ENCODE data around the gene POP4. TPM values are rescaled to one million over a fixed set of nuclear protein-coding genes. Genes with fewer than 3 reads are reported as not detected.

The POP4 gene
- total and polyA plus RNA-seq, 2 donors (not counting 3 experiments of a cell fraction or from before 2014, with no cell fraction given): 56.2 to 64.4 TPM

DNA sequence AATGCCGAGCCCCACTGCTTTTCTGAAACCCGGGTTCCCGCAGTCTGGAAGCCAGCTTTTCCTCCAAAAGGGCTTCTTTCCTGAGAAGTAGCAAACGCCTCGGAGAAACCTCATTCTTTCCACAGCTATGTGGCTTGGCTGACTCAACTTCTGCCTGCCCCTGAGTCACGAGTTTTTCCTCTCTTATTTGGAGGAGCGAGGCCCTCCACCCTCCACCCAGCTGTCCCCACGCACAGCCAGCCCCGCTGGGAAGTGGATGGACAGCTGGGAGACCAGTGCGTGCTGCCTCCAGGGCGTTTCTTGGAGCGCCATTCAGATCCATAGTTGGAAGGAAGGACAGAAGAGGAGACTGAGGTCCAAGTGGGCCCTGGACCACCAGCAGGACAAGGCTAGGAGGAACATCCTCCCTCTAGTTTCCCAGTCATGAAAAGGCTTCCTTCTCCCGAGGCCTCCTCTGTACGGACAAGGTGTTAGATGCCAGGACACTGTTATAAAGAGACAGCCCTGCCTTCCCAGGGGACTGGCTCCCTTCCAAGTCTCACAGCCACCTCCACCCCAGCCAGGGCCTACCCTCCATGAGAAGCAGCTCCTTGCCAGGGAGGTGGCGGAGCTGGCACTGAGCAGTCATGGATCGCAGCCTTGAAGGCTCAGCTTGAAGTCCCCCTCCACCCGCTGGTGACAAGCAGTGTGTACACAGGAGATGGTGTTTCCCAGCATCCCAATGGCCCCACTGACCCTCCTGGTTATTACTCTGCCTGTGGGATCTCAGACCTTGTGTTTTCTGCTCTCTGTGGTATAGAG is 56.7 kb downstream of the POP4 start:
- H3K4me1 ChIP-seq (ENCODE audit: control insufficient read depth, extremely low read depth, insufficient read depth, low read length): peaks cover 29% of the 10 kb centered on the region
- intact Hi-C loops (cut with micrococcal nuclease): no loop called here
- dilution Hi-C loops (cut with MboI; ENCODE audit: extremely low pct_ligation_motif_present, low sequenced_read_pairs): no loop called here

DNA sequence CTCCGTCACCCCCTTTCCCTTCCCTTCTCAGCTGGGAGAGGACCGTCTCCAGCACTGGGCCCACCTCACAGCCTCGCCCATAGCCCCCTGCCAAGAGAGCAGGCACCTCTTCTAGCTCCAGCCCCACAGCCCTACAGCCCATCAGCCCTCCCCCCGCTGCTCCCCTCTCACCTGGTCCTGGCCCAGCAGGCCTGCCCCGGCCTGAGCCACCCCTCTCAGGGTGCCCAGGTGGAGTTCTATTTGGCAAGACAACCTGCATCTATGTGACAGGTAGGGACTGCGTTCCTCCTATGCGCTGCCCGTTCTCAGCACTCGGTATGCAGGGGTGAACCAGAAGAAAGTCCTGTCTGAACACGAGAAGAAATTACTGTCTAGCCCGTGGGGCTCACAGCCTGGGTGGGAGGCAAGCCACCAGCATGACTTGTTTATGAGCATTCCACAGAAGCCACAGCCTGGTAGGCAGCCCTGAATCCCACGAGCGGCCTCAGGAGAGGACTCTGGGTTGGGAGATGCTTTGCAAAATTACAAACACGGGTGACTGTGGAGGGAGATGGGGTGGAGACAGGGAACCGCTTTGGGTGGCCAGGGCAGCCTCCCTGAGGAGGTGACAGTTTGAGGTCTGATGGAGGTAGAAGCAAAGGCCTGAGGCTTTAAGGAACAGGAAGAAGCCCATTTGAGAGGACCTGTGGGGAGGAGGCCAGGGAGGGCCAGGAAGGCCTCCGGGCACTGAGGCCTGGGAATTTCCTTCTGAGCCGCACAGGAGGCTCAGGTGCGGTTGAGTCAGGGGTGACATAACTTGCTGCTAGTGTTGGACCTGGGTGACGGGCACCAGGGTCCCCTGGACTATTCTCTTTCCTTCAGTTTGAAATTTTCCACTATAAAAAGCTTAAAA is 58.0 kb downstream of the POP4 start:
- Histone ChIP-seq H3K36me3 (ENCODE audit: control insufficient read depth in 2 of 2, extremely low read depth in 1 of 2, insufficient read depth in 2 of 2, low read length in 2 of 2) (no peaks in the 10 kb centered on the region), H3K79me2 (ENCODE audit: control insufficient read depth, insufficient read depth, low read length) (no peaks in the 10 kb centered on the region), H2AFZ (ENCODE audit: low read depth, low read length) (no peak overlapping the region), H3K9me1 (replicated peaks; ENCODE audit: control insufficient read depth, extremely low read depth, insufficient read depth, low read length) (no peaks in the 10 kb centered on the region), H3K9me3 (replicated peaks; ENCODE audit: control insufficient read depth, insufficient read depth, low read length) (no peaks in the 10 kb centered on the region), H3K27me3 (ENCODE audit: control insufficient read depth in 2 of 2, insufficient read depth in 2 of 2, low read length in 2 of 2) (no peaks in the 10 kb centered on the region), H3K27ac (ENCODE audit: insufficient read depth, low read depth, low read length) (no peak overlapping the region), H3K4me3 (replicated peaks in 1 of 3; ENCODE audit: insufficient read depth in 1 of 3, low read depth in 1 of 3, low read length in 3 of 3) (no peak overlapping the region), H3K4me2 (ENCODE audit: insufficient read depth, low read length) (no peak overlapping the region), H3K9ac (replicated peaks; ENCODE audit: extremely low read depth, insufficient read depth, low read length) (no peak overlapping the region), H3K4me1 (ENCODE audit: control insufficient read depth, extremely low read depth, insufficient read depth, low read length) (peaks cover 29% of the 10 kb centered on the region), H4K20me1 (replicated peaks; ENCODE audit: control insufficient read depth, extremely low read depth, insufficient read depth, low read length) (no peaks in the 10 kb centered on the region)
- dilution Hi-C loops (cut with MboI; ENCODE audit: extremely low pct_ligation_motif_present, low sequenced_read_pairs): no loop called here
- ChIA-PET CTCF (interaction anchor here (0.8 to 5.1 kb wide), 4 partner anchors 18 to 53 kb away, joined by 3 to 66 read pairs (median 21); no protein-coding TSS in a partner anchor), POLR2A (no interaction called here)
- TF ChIP-seq JUN (IDR thresholded peaks at IDR 0.05; ENCODE audit: borderline replicate concordance, insufficient read depth, insufficient read length, low read depth) (no peak), FOS (IDR thresholded peaks at IDR 0.05; ENCODE audit: borderline replicate concordance, insufficient read depth, low read length) (no peak), POLR2AphosphoS5 (IDR thresholded peaks at IDR 0.05; ENCODE audit: insufficient read depth, low read depth, low read length) (no peak), POLR2A (IDR thresholded peaks at IDR 0.05; ENCODE audit: low read depth, low read length) (no peak), MAX (IDR thresholded peaks at IDR 0.05; ENCODE audit: insufficient read depth, insufficient read length) (no peak), MYC (IDR thresholded peaks at IDR 0.05; ENCODE audit: low read depth, low read length) (no peak), EZH2 (IDR thresholded peaks at IDR 0.05; ENCODE audit: borderline replicate concordance, low read depth, low read length, severe bottlenecking) (no peak), GATA2 (IDR thresholded peaks at IDR 0.05; ENCODE audit: insufficient read depth, insufficient read length, low read depth, low read length) (no peak)
- TF ChIP-seq, protein P1, sequence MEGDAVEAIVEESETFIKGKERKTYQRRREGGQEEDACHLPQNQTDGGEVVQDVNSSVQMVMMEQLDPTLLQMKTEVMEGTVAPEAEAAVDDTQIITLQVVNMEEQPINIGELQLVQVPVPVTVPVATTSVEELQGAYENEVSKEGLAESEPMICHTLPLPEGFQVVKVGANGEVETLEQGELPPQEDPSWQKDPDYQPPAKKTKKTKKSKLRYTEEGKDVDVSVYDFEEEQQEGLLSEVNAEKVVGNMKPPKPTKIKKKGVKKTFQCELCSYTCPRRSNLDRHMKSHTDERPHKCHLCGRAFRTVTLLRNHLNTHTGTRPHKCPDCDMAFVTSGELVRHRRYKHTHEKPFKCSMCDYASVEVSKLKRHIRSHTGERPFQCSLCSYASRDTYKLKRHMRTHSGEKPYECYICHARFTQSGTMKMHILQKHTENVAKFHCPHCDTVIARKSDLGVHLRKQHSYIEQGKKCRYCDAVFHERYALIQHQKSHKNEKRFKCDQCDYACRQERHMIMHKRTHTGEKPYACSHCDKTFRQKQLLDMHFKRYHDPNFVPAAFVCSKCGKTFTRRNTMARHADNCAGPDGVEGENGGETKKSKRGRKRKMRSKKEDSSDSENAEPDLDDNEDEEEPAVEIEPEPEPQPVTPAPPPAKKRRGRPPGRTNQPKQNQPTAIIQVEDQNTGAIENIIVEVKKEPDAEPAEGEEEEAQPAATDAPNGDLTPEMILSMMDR (IDR thresholded peaks at IDR 0.05; ENCODE audit: extremely low read depth in 1 of 2, insufficient read depth in 1 of 2, low read depth in 1 of 2, low read length in 2 of 2): no peak
- DNase-seq (ENCODE audit: low read depth, low spot score) (no peak), FAIRE-seq (no peak)
- no TSS peak for BruUV-seq (replicated peaks)
- intact Hi-C loops (cut with micrococcal nuclease): no loop called here

More for the DNA sequence above, 56.7 kb downstream of the POP4 start:
- BruUV-seq (replicated peaks): no TSS peak
- CTCF ChIA-PET: interaction anchor here (0.6 to 2.0 kb wide), 6 partner anchors 9 to 54 kb away, joined by 3 to 15 read pairs (median 5); no protein-coding TSS in a partner anchor
- Histone ChIP-seq H3K27me3 (ENCODE audit: control insufficient read depth in 2 of 2, insufficient read depth in 2 of 2, low read length in 2 of 2) (no peaks in the 10 kb centered on the region), H2AFZ (ENCODE audit: low read depth, low read length) (peak overlapping the region; percentile 52), H3K4me2 (ENCODE audit: insufficient read depth, low read length) (peak overlapping the region; percentile 61), H3K27ac (ENCODE audit: insufficient read depth, low read depth, low read length) (peak overlapping the region; percentile 22), H3K9me1 (replicated peaks; ENCODE audit: control insufficient read depth, extremely low read depth, insufficient read depth, low read length) (no peaks in the 10 kb centered on the region), H4K20me1 (replicated peaks; ENCODE audit: control insufficient read depth, extremely low read depth, insufficient read depth, low read length) (no peaks in the 10 kb centered on the region), H3K79me2 (ENCODE audit: control insufficient read depth, insufficient read depth, low read length) (no peaks in the 10 kb centered on the region), H3K9ac (replicated peaks; ENCODE audit: extremely low read depth, insufficient read depth, low read length) (no peak overlapping the region), H3K4me3 (replicated peaks in 1 of 3; ENCODE audit: insufficient read depth in 1 of 3, low read depth in 1 of 3, low read length in 3 of 3) (peak overlapping the region in 1 of 3 experiments; percentile 3), H3K36me3 (ENCODE audit: control insufficient read depth in 2 of 2, extremely low read depth in 1 of 2, insufficient read depth in 2 of 2, low read length in 2 of 2) (no peaks in the 10 kb centered on the region), H3K9me3 (replicated peaks; ENCODE audit: control insufficient read depth, insufficient read depth, low read length) (no peaks in the 10 kb centered on the region)
- no peak for TF ChIP-seq MAX (IDR thresholded peaks at IDR 0.05; ENCODE audit: insufficient read depth, insufficient read length)
- TF ChIP-seq FOS (IDR thresholded peaks at IDR 0.05; ENCODE audit: borderline replicate concordance, insufficient read depth, low read length): peak; percentile 76
- TF ChIP-seq JUN (IDR thresholded peaks at IDR 0.05; ENCODE audit: borderline replicate concordance, insufficient read depth, insufficient read length, low read depth): peak; percentile 55
- POLR2A ChIA-PET: interaction anchor here (1.5 kb wide), 1 partner anchor 57 kb away, joined by 4 read pairs; the partner anchor contains the start of gene POP4
- DNase-seq (ENCODE audit: low read depth, low spot score): peak; percentile 69
- peak; percentile 90 for FAIRE-seq
